HepG2 (cell line): Measurements from ENCODE around the gene NID2.

Source experiments
- CTCF ChIP-seq: sonication (generic); formaldehyde crosslinking; IDR thresholded peaks from 2 replicates; pipeline ENCODE4 v1.5.0; 2020; ENCODE audit warnings: mild to moderate bottlenecking, missing genetic modification reagents, moderate library complexity
- HMGA1 ChIP-seq: sonication (generic); formaldehyde crosslinking; conservative IDR thresholded peaks from 2 replicates; pipeline ENCODE4 v1.4.0; 2020; ENCODE audit warnings: missing genetic modification reagents
- NCOA1 ChIP-seq: sonication (generic); formaldehyde crosslinking; IDR thresholded peaks from 2 replicates; pipeline ENCODE4 v1.9.0; 2021; ENCODE audit warnings: missing genetic modification reagents
- RFXANK ChIP-seq: IDR thresholded peaks from 2 replicates; pipeline ENCODE4 v1.6.1; 2016
- RNF2 ChIP-seq: fragments of 450-650 bp; conservative IDR thresholded peaks from 2 replicates; pipeline ENCODE4 v1.6.1; 2016; ENCODE audit warnings: low read depth

- no peak for TF ChIP-seq HMGA1 (CRISPR knock-in tag)
- no peak for TF ChIP-seq CTCF (CRISPR knock-in tag)
- no peak for TF ChIP-seq RFXANK (CRISPR knock-in tag)
- no peak for TF ChIP-seq NCOA1 (CRISPR knock-in tag)
- no peak for TF ChIP-seq RNF2
Observed at GRCh38 chr14:52067873-52068614, 815 bp downstream of the NID2 start.
